Progenitor cell of endocrine pancreas (in vitro differentiated cells): Measurements from ENCODE around the gene CD55. TPM values are rescaled to one million over a fixed set of nuclear protein-coding genes. Genes with fewer than 3 reads are reported as not detected.

Experiments used
- DNase-seq: peaks from one replicate; pipeline ENCODE4 v3.0.0; 2021; ENCODE audit warnings: low spot score; ENCODE audit not compliant: unreplicated experiment
- H3K27ac Mint-ChIP-seq: 2 replicates; pipeline ENCODE4 v1.8.0; 2021; ENCODE audit warnings: mild to moderate bottlenecking, moderate library complexity, mixed read lengths
- H3K27me3 Mint-ChIP-seq: 2 replicates; pipeline ENCODE4 v1.8.0; 2021; ENCODE audit warnings: mixed read lengths
- H3K36me3 Mint-ChIP-seq: 2 replicates; pipeline ENCODE4 v1.8.0; 2022; ENCODE audit warnings: mixed read lengths; ENCODE audit not compliant: insufficient read depth
- H3K4me1 Mint-ChIP-seq: 2 replicates; pipeline ENCODE4 v1.8.0; 2021; ENCODE audit warnings: low read depth, mixed read lengths
- H3K4me3 Mint-ChIP-seq: 2 replicates; pipeline ENCODE4 v1.8.0; 2021; ENCODE audit warnings: low read depth, mild to moderate bottlenecking, moderate library complexity, mixed read lengths
- H3K9me3 Mint-ChIP-seq: 2 replicates; pipeline ENCODE4 v1.8.0; 2021; ENCODE audit warnings: low read depth, mixed read lengths
- CTCF ChIP-seq: fragments of 200-600 bp; sonication (generic); IDR thresholded peaks from one replicate; pipeline ENCODE4 v1.5.0; 2021; ENCODE audit warnings: antibody characterized with exemption, mild to moderate bottlenecking; ENCODE audit not compliant: unreplicated experiment
- total RNA-seq: library from RNA; stranded (reverse); gene quantifications from 2 replicates; pipeline ENCODE4 v1.2.1, GENCODE V29; 2021

Gene CD55
- total RNA-seq, 1 donor from 2014 or later = 7.4 TPM

GRCh38 chr1:207355060-207355459 lies 33.6 kb downstream of the CD55 start:
- H3K4me3 Mint-ChIP-seq = no peak overlapping the region
- H3K4me1 Mint-ChIP-seq = peaks cover 4% of the 10 kb centered on the region
- no peak for DNase-seq
- peaks cover 11% of the 10 kb centered on the region for H3K9me3 Mint-ChIP-seq
- H3K36me3 Mint-ChIP-seq = peaks cover 13% of the 10 kb centered on the region
- no peak overlapping the region for H3K27ac Mint-ChIP-seq
- H3K27me3 Mint-ChIP-seq = no peaks in the 10 kb centered on the region
- TF ChIP-seq CTCF = no peak

- TF ChIP-seq CTCF = no peak
- Mint-ChIP-seq H3K4me3 (no peak overlapping the region), H3K9me3 (peaks cover 5% of the 10 kb centered on the region), H3K27ac (no peak overlapping the region), H3K27me3 (no peaks in the 10 kb centered on the region), H3K36me3 (peaks cover 7% of the 10 kb centered on the region), H3K4me1 (peaks cover 4% of the 10 kb centered on the region)
- DNase-seq = no peak
Observed at GRCh38 chr1:207355513-207356295, 34.2 kb downstream of the CD55 start.

GRCh38 chr1:207361029-207361428 lies 39.6 kb downstream of the CD55 start:
- Mint-ChIP-seq H3K27ac (no peak overlapping the region), H3K4me3 (no peak overlapping the region), H3K27me3 (no peaks in the 10 kb centered on the region), H3K36me3 (no peaks in the 10 kb centered on the region), H3K4me1 (peaks cover 1% of the 10 kb centered on the region), H3K9me3 (no peaks in the 10 kb centered on the region)
- no peak for TF ChIP-seq CTCF
- no peak for DNase-seq

GRCh38 chr1:207361889-207362288 lies 40.4 kb downstream of the CD55 start:
- no peak for TF ChIP-seq CTCF
- Mint-ChIP-seq H3K27ac (no peak overlapping the region), H3K36me3 (no peaks in the 10 kb centered on the region), H3K4me3 (no peak overlapping the region), H3K9me3 (no peaks in the 10 kb centered on the region), H3K4me1 (peaks cover 1% of the 10 kb centered on the region), H3K27me3 (no peaks in the 10 kb centered on the region)
- no peak for DNase-seq

- no peak for TF ChIP-seq CTCF
- Mint-ChIP-seq H3K9me3 (no peaks in the 10 kb centered on the region), H3K4me3 (no peak overlapping the region), H3K36me3 (no peaks in the 10 kb centered on the region), H3K27me3 (no peaks in the 10 kb centered on the region), H3K27ac (no peak overlapping the region), H3K4me1 (no peaks in the 10 kb centered on the region)
- no peak for DNase-seq
Observed at GRCh38 chr1:207362962-207363860, 41.7 kb downstream of the CD55 start.
